RWPE1 (cell line): ENCODE measurements around the gene GAS7.

Source experiments
- CTCF ChIA-PET: fragments of 350-600 bp; sonication (Branson Sonifier 250); formaldehyde crosslinking; extraction: SDS; loops from one replicate; lab custom pipeline; 2021; lab: Yijun Ruan, JAX
- POLR2A ChIA-PET: fragments of 400-600 bp; formaldehyde crosslinking; extraction: SDS; loops from one replicate; lab custom pipeline; 2020; ENCODE audit warnings: antibody characterized with exemption; ENCODE audit not compliant: low non-redundant PET; lab: Yijun Ruan, JAX
- DNase-seq: peaks from one replicate; pipeline ENCODE4 v3.0.0; 2012; ENCODE audit warnings: low spot score
- H3K27ac ChIP-seq: fragments of 450-650 bp; 2 replicates; pipeline ENCODE4 v1.5.1; 2017
- TF ChIP-seq, protein P1 (sequence below): fragments of 450-650 bp; conservative IDR thresholded peaks from 2 replicates; pipeline ENCODE4 v1.5.1; 2017; ENCODE audit warnings: low read depth, mild to moderate bottlenecking

The GAS7 gene

DNA sequence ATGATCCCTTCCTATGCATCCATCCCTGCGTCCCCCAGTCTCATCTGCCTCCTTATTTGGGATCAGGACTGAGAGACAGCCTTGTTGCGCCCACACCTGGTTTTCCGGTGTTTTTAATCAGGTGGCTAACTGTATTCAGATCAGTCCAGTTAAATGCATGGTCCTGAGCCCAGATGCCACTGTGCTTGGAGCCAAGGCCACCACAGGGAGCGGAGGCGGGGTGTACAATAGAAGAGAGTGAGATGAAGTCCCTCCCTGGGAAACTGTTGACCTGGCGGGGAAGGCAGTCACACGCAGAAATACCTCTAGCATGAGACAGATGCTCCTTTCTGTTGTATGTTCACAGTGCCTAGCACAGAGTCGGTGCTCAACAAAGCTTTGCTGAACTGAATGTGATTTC is 299.6 kb downstream of the GAS7 start:
- CTCF ChIA-PET, result no interaction called here
- TF ChIP-seq, protein P1, sequence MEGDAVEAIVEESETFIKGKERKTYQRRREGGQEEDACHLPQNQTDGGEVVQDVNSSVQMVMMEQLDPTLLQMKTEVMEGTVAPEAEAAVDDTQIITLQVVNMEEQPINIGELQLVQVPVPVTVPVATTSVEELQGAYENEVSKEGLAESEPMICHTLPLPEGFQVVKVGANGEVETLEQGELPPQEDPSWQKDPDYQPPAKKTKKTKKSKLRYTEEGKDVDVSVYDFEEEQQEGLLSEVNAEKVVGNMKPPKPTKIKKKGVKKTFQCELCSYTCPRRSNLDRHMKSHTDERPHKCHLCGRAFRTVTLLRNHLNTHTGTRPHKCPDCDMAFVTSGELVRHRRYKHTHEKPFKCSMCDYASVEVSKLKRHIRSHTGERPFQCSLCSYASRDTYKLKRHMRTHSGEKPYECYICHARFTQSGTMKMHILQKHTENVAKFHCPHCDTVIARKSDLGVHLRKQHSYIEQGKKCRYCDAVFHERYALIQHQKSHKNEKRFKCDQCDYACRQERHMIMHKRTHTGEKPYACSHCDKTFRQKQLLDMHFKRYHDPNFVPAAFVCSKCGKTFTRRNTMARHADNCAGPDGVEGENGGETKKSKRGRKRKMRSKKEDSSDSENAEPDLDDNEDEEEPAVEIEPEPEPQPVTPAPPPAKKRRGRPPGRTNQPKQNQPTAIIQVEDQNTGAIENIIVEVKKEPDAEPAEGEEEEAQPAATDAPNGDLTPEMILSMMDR, result no peak
- no peak overlapping the region for H3K27ac ChIP-seq
- DNase-seq, result no peak
- POLR2A ChIA-PET, result no interaction called here

DNA sequence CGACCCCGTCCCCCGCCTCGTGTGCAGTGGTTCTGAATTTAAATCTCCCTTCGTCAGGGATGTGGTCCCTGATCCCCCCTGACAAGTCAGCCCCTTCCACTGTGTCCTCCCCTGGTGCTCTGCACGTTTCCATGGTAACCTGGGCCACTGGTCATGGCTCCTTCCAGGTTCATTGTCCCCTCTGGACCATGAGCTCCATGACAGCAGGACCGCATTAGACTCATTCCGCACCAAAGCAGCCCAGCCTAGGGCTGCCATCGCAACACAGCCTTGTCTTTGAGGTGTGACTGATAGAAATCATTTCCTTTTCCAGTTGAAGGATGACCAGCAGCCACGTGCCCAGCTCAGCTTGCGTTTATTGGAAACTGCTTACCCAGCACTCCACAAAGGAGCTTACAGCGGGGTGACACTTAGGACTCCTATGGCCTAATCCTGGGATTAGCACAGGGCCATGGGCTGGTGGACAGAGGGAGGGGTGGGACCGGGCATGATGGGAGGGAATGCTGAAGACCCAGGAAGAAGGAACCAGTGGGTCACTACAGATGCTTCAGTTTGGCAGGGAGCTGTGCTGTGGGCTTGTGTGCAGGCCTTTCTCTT is 300.9 kb downstream of the GAS7 start:
- CTCF ChIA-PET, result no interaction called here

DNA sequence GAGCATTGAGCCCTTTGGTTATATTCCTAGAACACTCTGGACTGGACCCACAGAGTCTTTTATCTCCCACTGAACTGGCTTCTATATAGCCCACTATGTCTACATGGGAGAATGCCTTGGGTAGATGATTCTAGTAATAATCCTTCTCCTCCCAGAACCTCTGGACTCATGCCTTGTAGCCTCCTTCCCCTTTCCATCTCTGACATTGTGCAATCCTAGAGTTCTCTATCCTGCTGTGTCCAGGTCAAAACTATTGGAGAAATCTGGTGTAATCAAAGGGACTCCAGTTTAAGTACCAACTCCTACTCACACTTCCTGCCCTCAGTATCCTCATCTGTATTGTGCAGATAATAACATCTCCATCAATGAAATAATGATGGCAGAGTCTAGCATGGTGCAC is 302.5 kb downstream of the GAS7 start:
- ChIA-PET CTCF (no interaction called here), POLR2A (no interaction called here)
- H3K27ac ChIP-seq, result no peak overlapping the region
- DNase-seq, result no peak
- TF ChIP-seq, protein P1, result no peak

More for the DNA sequence above, 300.9 kb downstream of the GAS7 start:
- POLR2A ChIA-PET, result no interaction called here
- no peak overlapping the region for H3K27ac ChIP-seq
- TF ChIP-seq, protein P1, result no peak
- no peak for DNase-seq

DNA sequence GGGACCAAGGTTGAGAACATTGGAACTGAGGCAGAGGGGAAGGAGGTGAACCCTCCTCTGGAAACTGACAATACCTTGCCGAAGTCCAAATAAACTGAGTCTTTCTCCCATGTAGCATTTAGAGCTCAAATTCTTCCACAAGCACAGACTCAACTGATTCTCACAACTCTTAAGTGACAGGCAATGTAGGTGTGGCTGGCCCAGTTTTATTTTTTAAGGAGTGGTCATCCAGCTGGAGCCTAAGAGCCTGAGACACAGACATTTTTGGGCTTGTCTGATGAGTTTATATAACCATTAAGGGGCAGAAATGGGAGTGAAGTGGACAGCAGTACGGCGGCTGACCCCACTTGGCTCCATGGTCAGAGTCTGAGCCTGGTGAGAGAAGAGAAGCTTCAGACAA is 304.2 kb downstream of the GAS7 start:
- DNase-seq, result no peak
- ChIA-PET POLR2A (no interaction called here), CTCF (no interaction called here)
- no peak overlapping the region for H3K27ac ChIP-seq
- TF ChIP-seq, protein P1, result no peak

DNA sequence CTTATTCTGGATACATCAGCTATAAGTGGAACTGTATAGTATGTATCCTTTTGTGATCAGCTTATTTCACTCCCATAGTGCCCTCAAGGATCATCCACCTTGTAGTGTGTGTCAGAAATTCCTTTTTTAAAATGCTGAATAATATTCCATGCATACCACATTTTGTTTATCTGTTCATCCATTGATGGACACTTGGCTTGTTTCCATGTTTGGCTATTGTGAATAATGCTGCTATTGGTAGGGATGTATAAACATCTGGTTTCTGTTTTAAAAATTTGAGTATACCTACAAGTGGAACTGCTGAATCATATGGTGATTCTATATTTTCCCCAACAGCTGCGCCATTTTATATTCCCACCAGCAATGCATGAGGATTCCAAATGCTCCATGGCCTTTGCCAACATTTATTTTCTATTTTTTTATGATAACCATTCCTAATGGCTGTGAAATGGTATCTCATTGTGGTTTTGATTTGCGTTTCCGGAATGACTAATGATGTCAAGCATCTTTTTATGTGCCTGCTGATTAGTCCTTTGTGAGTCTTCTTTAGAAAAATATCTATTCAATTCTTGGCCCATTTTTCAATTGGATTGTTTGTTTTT is 304.9 kb downstream of the GAS7 start:
- no peak overlapping the region for H3K27ac ChIP-seq
- ChIA-PET POLR2A (no interaction called here), CTCF (no interaction called here)
- no peak for DNase-seq
- TF ChIP-seq, protein P1, result no peak

DNA sequence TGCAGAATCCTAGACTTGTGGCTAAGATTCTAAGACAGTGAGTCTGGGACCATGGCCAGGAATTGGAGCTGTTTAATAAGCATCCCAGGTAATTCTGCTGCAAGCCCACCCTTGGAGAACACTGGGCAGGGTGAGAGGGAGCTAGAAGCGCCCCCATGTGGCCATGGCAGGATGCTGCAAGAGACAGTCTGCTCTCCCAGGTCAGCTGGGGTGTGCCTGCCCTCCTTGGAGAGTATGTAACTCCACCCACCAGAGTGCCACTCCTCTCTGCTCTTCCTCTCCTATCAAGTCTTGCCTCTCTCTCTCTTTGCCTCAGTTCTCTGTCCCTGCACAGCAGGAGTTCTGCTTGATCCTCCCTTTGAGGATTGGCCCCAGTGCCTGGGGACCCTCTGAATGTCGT is 308.3 kb downstream of the GAS7 start:
- ChIA-PET POLR2A (no interaction called here), CTCF (interaction anchor here (0.7 to 1.1 kb wide), 2 partner anchors 27 to 59 kb away, joined by 3 read pairs; no protein-coding TSS in a partner anchor)
- no peak overlapping the region for H3K27ac ChIP-seq
- TF ChIP-seq, protein P1, result 0 out of 2 replicates have a peak, but pooled peaks have one; percentile 16
- DNase-seq, result peak; percentile 60
